Kidney tubule cell (primary cell): ENCODE measurements around the gene DOCK4.
A peak's percentile ranks its signal among the peaks of the same experiment; 100 is the strongest.

Experiments
- DNase-seq: peaks from one replicate; pipeline ENCODE4 v3.0.0-alpha.2; 2018; ENCODE audit warnings: low spot score

Gene DOCK4

DNA sequence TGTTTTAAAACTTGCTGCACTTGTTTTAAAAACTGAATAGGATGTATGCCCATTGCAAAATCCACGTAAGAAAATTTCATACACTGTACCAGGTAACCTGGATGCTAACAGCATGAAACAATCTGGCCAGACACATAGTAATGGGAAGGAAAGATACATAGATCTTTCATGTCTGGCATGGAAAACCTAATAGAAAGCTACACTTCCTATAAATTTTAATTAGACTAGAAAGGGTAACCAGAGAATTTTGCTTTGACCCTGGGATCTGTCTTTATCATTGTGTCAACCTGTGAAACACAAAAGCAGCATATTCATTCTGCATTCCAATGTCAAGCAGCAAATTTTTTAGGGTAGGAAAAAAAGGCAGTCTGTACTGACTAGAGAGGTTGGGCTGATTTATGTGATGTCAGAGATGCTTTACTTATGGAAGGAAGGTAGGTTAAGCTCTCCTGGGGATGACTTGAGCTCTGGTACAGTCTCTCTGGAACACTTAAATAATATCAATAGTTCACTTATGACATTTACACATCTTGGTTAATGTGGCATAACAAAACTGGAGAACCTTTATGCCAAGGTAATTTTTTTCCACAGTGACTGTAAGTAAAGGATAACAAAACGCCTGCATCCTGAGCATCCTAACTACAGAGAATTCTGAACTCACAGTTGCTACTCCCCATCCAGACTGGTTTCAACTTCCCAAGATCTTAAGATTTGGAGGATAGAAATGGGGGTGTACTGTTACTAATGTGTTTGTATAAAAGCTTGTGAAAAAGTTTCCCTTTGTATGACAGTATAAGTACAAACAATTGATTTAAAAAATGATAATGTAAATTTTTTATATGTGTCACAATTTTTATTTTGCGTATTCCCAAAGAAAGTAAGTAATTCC lies 44.7 kb downstream of the DOCK4 start:
- peak; percentile 4 for DNase-seq

DNA sequence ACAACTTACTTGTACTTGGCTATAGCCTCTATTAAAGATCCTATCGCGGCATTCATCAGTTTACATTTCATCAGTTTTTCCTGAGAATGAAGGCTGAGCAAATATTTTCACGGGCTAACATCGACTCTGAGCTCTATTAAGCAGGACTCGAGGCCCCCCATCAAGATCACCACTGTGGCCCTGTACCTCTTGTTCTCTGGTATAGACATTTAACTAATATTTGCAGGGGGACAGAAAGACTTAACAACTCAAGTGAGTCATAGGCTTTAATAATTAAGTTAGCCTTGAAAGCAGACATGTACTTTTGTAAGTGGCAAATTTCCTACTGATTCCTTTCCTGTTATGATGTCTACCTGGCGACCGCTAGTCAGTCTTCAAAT lies 45.4 kb downstream of the DOCK4 start:
- DNase-seq, result peak; percentile 16

DNA sequence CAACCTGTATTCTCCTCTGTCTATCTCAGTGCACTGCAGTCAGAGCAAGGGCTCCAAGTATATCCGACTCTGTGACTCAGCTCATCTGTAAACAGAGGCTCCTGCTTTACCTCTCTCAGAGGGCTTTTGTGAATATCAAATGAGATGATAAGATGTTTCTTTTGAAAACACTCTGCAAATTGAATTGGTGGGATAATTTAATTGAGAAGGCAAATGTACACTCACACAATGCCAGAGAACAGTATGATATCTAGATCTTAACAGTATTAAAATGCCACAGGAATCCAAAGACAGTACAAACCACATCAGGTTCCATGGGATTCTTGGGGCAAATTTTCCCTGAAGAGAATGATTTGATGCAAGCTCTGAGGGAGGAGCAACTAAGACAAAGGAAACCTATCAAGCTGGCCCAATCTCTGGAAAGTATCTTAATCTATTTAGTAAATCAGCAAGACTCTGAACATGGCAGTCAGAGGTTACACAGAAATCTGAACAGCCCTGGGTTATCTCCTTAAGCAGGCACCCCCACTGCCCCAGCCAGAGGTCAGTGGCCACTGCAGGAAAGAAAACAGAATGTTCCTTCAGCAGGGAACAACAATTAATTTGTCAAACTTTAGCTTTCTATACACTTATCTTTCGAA lies 45.9 kb downstream of the DOCK4 start:
- DNase-seq, result peak; percentile 53

DNA sequence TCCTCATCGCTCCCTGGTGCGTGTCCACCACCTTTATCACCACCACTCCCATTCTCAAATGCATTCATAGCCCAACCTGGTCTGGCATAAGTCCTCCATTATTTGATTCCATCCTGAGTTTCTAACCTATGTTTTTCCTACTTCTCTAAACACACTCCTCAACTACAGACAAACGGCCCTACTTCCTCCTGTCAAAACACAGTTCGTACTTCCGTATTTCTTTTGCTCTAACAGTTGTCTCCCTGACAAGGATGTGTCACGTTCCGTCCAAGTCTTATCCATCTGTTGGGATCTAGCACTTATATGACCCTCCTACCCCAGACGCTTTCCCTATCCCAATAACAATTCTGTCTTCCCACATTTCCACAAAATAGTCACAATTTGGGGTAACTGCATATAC lies 46.8 kb downstream of the DOCK4 start:
- no peak for DNase-seq

DNA sequence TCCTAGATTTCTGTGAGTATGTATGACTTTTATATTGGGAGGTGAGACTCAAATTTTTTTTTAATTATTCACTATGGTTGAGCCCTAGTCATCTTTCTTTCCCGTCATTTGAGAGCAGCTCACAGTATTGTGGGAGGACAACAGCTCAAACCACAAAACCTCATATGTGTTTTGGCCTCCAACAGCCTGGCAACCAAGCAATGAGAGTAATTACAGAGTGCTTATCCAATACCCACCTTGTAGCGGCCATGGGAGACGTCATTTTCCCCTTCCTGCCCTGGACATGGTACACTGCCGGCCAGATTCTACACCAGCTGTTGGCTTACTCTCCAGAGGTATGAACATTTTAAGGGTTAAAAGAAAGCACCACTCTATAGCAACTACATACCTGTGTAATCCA lies 49.1 kb downstream of the DOCK4 start:
- DNase-seq, result peak; percentile 92

DNA sequence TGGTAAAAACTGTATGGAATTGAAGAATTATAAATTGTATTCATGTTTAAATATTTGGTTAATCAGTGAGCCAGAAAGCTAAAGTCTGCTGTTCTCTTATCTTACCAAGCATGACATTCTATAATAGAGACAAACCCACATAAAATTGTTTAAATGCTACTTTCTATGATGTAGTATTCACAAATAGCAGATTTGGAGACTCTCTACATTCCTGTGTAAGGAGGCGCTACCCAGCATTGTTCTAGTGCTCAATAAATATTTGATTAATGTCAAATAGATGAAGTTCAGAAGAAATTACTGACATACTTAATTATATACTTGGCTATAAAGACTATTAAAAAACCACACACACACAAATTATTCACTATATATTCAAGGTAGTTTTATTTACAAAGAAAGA lies 49.8 kb downstream of the DOCK4 start:
- DNase-seq, result no peak

DNA sequence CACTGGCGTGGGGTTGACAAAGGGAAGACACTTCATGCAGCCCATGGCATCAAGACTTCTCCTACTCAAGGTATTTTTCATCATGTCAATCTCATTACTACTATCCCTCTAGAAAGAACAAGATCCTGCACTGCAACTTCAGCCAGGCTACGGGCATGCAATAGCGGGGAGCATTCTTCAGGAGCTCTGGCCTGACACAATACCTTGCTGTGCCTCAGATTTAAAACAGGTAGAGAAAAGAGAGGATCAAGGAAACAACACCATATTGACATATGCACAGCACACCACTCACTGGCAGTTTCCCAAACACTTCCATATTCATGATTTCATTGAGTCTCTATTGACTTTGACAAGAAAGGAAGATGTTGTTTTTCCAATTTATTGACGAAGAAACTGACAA lies 51.5 kb downstream of the DOCK4 start:
- no peak for DNase-seq

DNA sequence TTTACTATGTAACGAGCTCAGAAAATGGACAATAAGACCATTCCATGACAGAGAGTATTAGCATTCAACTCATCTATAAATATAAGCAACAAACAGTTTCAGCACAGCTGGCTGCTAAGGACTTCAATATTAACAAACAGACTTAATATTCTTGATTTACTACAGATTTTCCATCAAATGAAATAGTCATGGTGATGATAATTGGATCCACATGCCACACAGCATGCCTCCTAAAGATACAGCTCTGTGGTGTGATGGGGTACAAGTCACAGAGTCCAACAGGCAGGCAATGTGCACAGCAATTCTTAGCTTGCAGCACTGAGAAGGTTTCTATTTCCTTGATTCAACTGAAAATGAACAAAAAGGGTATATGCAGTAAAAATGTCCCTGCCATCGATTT lies 54.0 kb downstream of the DOCK4 start:
- no peak for DNase-seq

DNA sequence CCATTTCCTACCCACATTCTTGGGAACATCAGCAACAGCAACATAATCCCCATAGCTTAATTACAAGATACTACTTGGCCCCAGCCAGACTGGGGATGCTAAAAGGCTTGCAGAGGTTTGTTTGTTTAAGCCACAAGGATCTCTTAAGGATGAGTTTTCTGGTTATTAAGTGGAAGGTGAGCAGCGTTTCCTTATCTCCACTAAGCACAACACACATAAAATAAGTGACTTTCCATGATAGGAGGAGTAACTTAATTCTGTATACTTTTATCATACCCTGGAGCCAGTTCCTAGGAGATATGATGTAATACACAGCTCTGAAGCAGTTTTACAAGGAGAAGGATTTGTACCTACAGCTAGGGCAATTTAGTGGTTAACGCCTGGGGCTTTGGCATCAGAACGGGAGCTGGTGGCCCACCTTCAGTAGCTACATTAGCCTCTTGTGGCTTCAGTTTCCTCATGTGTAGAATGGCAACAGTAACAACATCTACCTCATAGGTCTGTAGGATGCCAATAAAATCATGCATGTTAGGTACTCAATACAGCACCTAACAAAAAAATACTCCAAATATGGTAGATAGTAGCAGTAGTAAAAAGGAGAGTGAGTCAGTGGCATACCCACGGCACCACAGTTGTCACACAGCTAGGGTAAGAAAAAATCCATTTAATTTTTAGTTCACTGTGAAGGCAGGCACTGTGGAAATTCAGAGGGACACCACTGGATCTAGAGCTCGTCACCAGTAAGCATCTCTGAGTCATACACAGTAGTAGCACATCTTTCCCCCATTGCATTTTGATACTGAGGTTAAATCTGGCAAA lies 55.2 kb downstream of the DOCK4 start:
- DNase-seq, result no peak

DNA sequence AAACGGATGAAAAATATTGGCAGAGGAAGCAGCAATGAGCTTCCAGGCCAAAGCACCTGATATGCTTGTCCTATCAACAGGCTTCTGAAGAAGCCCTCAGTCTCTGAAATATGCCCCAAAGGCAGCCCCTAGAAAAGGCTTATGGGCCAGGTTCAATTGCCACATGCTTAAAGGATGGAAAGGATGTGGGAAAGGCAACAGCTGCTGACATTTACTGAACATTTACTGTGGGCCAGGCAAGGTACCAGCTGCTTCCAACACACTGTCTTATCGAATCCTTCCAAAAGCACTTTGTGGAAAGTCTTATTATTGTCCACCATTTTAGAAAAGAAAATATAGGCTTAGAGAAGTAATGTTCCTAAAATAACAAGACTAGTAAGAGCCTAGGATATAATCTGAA lies 56.5 kb downstream of the DOCK4 start:
- DNase-seq, result no peak

DNA sequence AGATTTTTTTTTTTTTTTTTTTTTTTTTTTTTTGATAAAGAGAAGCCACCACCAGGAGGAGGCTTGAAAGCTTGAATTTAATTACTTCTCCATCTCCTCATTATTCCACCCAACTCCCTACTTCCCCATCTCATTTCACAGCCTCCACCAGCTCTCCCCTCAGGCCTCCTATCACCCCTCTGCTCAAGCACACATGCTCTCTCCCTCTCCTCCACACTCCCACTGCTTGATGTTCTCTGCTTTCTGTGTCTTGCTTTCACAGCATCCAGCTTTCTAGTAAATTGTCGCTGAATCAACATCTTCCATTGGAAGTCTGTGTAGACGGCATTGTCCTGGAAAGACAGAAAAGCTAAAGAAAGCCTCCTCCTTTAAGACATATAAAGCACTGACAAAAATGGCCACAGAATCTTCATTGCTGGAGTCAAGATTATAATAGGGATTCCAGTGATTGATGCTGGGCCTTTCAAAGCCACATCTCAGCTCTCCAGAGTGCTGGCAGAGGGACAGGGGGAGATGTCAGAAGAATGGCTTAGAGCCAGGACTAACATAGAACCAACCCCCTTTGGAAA lies 58.3 kb downstream of the DOCK4 start:
- no peak for DNase-seq

DNA sequence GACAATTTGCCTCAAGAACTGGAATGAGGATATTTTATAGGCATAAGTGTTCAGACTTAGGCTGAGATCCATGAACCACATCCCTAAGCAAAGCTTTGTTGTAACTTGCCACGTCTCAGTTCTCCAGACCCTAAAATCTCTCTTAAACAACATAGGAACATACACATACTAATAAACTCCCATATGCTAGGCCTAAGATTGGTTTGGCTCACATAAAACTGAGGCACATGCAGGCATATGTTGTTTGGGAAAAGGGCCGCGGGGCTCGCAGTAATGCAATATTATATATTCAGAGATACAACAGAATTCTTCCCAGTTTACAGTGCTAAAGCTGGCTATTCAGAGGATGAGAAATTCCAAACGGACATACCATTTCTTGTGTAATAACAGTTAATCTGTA lies 61.0 kb downstream of the DOCK4 start:
- DNase-seq, result no peak

DNA sequence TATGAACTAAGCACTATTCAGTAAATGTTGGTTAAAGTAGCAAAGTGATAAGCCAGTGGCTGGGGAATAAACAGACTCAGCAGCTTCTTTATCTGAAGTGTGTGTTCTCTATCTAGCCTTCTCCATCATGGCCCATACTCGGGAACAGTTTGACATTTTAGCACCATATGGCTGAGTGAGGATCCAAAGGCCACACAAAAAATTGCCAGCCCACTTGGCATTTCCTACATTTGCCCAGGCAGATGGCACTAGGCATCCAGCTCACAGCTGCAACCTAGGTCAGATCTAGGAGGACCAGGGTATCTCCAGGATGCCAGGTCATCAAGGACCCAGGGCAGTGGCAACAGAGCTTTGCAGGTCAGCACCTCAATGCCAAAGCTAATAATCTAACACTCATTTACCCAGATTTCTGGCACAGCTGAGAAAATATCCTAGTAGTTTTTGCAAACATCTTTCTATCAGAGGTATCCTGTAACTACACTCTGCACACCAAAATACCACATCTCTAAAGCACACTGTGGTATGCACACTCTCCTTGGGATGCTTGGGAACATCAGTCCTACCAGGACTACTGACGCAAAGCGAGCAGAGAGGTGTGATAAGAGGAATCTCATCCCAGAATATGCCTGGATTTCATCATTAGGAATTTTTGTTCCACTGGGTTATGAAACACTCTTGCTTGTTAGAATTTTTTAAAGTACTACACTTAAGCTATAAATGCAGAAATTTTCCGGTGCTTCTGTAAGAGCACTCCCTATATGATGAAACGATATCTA lies 61.7 kb downstream of the DOCK4 start:
- DNase-seq, result no peak

DNA sequence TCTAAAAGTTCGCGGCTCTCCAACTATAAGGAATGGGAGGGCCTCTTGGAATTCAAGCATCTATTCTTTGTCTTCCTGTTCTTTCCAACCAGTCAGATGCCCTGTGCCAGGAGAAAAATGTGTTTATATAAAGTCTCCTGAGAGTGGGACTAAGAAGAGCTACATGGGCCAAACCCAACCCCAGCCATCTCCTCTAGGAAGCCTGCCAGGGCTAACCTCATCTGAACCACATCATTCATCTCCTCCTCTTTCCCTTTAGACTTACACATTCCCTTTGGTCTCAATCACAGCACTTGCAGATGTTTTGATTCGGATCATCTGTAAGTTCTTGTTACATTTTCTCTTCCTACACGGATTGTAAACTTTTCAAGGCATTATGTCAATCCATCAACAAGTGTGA lies 62.6 kb downstream of the DOCK4 start:
- DNase-seq, result no peak

DNA sequence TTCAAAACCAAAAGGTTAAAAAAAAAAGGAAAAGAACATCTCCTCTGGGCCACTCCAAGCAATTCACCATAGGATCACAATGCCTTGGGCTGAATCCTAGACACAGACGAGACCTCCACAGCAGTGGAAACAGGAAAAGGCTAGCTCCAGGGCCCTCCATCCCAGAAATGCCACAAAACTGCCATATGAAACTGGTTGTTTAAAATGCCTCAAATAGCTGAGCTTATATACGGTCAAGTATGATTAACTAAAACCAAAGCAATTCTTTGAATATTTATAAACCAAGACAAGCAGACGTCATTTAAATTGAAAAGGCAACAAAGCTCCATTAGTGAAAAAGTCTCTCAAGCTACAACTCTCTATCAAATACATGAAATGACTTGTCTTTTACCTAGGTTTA lies 63.1 kb downstream of the DOCK4 start:
- DNase-seq, result no peak

DNA sequence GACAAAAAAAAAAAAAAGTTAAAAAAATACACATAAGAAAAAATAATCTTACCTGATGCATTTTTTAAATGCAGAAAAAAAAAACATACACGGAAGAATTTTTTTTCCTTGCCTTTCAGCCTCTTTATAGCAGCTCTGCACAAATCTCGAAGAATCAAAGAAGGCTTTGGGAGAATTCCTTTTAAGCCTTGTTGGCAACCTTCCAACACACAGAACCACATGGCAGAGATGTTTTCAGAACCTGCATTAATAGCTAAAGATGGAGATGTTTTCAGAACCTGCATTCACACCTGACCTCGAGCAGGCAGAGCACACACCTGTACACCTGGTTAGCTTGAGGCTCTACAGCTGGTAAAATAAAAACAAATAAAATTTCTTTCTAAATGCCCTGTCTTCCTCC lies 65.6 kb downstream of the DOCK4 start:
- DNase-seq, result no peak

DNA sequence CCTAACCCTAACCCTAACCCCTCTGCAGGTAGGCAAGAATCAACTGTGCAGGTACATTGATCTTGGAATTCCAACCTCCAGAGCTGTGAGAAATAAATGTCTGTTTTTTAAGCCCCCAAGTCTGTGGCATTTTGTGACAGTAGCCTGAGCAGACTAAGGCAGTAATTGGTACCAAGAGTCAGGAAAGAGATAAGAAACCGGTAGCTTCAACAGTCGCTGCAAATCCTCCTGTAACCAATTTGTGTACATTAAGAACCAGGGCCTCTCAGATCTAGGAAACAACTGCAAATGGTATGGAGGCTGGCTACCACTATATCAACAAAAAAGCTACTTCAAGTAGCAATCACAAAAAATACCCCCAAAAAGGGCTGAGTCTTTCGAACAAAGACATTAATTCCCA lies 67.3 kb downstream of the DOCK4 start:
- DNase-seq, result no peak

DNA sequence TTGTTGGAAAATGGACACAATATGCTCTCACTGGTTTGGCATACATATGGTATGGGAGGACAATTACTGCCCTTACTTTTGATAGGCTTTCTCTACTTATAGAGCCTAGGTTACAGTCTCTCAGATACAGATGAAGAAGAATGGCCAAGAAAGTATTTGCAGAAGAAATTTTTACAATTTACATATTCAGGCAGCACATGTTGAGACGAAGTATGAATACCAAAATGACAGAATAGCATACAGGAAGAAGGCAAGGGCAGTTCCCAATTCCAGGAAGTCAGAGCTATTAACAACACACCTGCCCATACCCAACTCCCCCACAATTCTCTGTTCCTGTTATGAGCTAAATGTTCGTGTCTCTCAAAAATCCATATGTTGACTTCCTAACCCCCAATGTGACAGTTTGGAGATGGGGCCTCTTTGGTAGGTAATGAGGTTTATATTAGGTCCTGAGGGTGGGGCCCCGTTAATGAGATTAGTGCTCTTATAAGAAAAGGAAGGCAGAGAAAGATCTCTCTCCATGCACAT lies 67.8 kb downstream of the DOCK4 start:
- no peak for DNase-seq

DNA sequence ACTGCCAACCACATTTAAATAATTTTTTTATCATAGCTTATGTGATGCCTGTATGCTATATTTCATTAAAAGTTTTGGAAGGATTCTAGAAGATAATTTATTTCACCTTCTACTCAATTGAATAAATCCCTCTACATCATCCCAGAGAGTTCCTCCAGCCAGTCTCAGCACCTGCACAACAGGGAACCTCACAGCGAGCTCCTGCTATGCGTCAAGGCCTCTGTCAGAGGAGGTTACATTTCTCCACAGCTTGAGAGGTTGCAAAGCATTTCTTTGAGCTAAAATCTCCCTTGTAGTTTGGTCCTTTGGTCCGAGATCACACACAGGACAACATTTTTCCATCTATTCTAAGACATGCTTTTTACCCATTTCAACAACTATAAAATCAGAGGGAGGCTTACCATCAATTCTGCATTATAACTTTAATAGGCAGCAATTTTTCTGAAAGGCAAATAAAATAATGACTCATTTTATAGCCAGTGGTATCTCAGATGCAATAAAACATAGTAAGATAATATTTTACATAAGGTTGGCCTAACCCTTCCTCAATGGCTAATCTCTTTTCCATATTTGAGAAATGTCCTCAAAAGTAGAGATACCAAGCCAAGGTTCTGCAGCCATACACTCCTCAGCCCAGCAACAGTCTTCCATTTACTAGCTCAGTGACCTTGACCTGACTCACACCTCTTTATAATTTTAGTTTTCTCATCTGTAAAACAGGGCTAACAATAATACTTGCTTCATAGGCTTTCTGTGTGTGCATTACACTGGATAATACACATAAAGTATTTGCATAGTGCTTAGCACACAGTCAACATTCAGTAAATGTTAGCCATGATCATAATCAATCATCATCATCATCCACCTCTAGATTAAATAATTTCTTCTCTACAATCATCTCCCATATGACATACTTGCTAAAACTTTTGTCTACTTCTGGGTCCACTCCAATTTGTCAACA lies 68.8 kb downstream of the DOCK4 start:
- DNase-seq, result no peak

DNA sequence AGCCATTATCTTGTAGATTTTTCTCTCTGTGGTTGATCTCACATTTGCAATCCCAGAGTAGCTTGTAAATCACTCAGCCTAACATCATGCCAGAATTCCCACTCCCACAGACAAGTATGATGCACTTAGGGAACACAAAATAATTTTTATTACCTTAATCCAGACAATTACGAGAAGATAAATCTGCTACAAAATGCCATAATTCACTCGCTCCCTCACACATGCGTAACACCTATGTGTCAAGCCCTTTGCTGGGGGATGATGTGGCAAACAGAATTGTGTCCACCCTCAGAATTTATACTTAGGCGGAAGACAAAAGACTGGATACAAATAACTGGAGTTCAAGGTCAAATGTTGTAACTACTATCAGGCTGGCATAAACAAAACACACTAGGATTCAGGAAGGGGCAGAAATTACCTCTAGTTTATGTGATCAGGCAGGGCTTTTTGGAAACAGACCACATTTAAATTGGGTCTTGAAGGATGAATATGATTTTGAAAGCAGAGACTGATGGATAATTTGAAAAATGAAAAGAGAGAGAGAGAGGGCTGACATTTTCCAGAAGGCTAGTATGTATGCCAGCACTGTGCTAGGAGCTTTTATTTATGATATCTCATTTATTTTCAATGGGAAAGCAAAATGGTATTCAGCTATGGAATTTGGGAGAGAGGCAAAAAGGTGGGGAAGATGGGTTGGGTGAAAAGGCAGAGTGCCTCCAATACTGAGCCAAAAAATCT lies 69.8 kb downstream of the DOCK4 start:
- DNase-seq, result no peak
